GM12801 (cell line): ENCODE measurements around the gene UBE2S.

Experiments
- CTCF ChIP-seq: IDR thresholded peaks from one replicate; pipeline ENCODE4 v1.5.1; 2011; ENCODE audit warnings: control low read depth; ENCODE audit not compliant: insufficient read length; ENCODE audit errors: extremely low read depth

The UBE2S gene

DNA sequence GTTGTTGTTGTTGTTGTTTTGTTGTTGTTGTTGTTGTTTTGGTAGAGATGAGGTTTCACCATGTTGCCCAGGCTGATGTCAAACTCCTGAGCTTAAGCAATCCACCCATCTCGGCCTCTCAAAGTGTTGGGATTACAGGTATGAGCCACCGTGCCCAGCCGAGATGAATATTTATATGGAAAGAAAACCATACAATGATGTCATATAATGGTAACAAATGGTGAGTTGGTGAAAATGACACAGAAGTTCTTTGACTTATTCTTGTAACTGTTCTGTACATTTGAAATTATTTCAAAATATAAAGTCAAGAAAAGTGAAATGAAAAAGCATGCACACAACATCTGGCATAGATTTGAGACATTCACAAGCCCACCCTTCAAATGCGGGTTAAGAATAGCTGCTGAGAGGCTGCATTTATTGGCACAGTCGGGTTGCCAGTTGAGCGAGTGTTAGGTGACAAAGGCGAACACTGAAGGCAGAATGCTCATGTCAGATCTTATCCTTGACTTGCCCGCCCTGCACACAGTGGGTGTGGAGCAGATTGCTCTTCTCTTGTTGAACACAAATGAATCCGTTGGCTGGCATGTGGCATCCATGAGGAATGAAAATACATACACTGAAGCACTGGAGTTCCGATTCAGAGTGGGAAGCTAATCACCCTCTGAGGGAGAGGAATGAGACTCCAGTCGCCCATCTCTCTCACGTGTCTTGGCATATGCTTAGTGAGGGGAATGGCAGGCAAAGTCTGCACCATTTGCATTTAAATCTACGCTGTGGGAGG lies 15.8 kb upstream of the UBE2S start:
- no peak for TF ChIP-seq CTCF

- TF ChIP-seq CTCF: no peak
Observed at GRCh38 chr19:55419624-55420236, 12.1 kb upstream of the UBE2S start.

GRCh38 chr19:55419103-55419502 lies 11.5 kb upstream of the UBE2S start:
- no peak for TF ChIP-seq CTCF

- TF ChIP-seq CTCF: no peak
Observed at GRCh38 chr19:55418185-55418584, 10.6 kb upstream of the UBE2S start.

- TF ChIP-seq CTCF: no peak
Observed at GRCh38 chr19:55410168-55410567, 2.6 kb upstream of the UBE2S start.

GRCh38 chr19:55408533-55408872 lies 915 bp upstream of the UBE2S start:
- TF ChIP-seq CTCF: no peak

GRCh38 chr19:55407800-55408532 lies 378 bp upstream of the UBE2S start:
- no peak for TF ChIP-seq CTCF
